Rectal smooth muscle tissue (tissue), 1 donor: Measurements from ENCODE around the gene FGF1.
A peak's percentile ranks its signal among the peaks of the same experiment; 100 is the strongest.

Experiments used
- H3K27ac ChIP-seq: one replicate; pipeline ENCODE4 v1.7.0; 2013; ENCODE audit warnings: low read depth, low read length, inconsistent platforms
- H3K27me3 ChIP-seq: one replicate; pipeline ENCODE4 v1.7.0; 2013; ENCODE audit warnings: low read length; ENCODE audit not compliant: control insufficient read depth, insufficient read depth
- H3K36me3 ChIP-seq: one replicate; pipeline ENCODE4 v1.7.0; 2013; ENCODE audit warnings: low read length; ENCODE audit not compliant: control insufficient read depth, insufficient read depth
- H3K4me1 ChIP-seq: one replicate; pipeline ENCODE4 v1.7.0; 2013; ENCODE audit warnings: low read length; ENCODE audit not compliant: control insufficient read depth, insufficient read depth
- H3K4me3 ChIP-seq: one replicate; pipeline ENCODE4 v1.7.0; 2013; ENCODE audit warnings: low read length
- H3K9ac ChIP-seq: one replicate; pipeline ENCODE4 v1.7.0; 2013; ENCODE audit warnings: low read length

Gene FGF1

DNA sequence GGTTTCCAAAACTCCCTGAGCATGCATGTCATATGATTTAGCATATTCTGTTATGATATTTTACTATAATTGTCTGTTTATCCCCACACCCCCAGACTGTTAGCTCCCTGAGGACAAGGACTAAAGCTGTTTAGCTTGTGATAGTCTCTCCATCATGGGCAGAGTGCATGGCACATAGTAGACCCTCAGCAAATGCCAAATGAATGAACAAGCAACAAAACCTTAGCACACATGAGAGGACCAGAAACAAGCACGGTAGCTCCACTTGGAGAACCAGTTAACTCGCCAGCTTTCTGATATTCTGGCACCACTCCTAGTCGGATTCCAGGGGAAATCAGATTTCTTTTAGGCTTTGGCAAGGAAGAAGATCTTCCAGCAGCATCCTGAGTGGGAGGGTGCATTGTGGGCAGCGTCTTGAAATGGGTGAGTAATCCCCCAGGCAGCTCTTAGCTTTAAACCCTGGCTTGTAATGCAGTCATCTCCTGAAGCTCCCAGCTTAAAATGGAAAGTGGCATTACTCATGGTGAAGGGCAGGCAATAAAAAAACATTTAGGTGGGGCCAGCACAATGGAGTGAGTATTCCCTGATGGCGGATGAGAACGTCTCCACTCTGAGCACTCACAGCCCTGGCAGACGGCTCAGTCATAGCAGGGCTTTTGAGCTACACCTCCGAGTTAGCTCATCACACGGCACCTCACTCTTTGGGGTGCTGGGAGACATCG, 41.1 kb downstream of the FGF1 start:
- Histone ChIP-seq H3K4me3 (no peak overlapping the region), H3K36me3 (no peaks in the 10 kb centered on the region), H3K9ac (no peak overlapping the region), H3K27me3 (no peaks in the 10 kb centered on the region), H3K27ac (peak overlapping the region; percentile 68), H3K4me1 (peaks cover 4% of the 10 kb centered on the region)

GRCh38 chr5:142644127-142644526, 41.8 kb downstream of the FGF1 start:
- Histone ChIP-seq H3K4me1 (peaks cover 4% of the 10 kb centered on the region), H3K9ac (no peak overlapping the region), H3K36me3 (no peaks in the 10 kb centered on the region), H3K27me3 (no peaks in the 10 kb centered on the region), H3K4me3 (no peak overlapping the region), H3K27ac (no peak overlapping the region)

DNA sequence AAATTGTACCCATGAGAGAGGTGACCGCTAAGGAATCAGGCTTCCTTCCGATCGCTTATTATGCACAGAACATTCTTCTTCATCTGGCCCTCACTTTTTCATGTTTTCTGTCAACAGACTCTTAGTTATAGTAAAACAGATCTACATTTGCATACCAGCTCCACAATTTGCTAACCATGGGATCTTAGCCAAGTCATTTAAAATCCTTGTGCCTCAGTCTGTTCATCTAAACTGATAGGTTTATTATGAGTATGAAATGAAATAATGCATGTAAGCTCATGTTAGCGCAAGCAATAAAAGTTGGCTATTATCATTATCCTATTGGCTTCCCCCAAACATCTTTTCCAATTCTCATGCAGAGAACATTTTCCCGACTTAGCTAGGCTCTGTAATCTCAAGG, 42.3 kb downstream of the FGF1 start:
- Histone ChIP-seq H3K9ac (no peak overlapping the region), H3K27ac (no peak overlapping the region), H3K27me3 (no peaks in the 10 kb centered on the region), H3K36me3 (no peaks in the 10 kb centered on the region), H3K4me1 (peaks cover 4% of the 10 kb centered on the region), H3K4me3 (no peak overlapping the region)

GRCh38 chr5:142642427-142642826, 43.5 kb downstream of the FGF1 start:
- no peak overlapping the region for H3K9ac ChIP-seq
- no peak overlapping the region for H3K4me3 ChIP-seq
- no peaks in the 10 kb centered on the region for H3K27me3 ChIP-seq
- no peaks in the 10 kb centered on the region for H3K36me3 ChIP-seq
- no peak overlapping the region for H3K27ac ChIP-seq
- H3K4me1 ChIP-seq = peaks cover 4% of the 10 kb centered on the region

DNA sequence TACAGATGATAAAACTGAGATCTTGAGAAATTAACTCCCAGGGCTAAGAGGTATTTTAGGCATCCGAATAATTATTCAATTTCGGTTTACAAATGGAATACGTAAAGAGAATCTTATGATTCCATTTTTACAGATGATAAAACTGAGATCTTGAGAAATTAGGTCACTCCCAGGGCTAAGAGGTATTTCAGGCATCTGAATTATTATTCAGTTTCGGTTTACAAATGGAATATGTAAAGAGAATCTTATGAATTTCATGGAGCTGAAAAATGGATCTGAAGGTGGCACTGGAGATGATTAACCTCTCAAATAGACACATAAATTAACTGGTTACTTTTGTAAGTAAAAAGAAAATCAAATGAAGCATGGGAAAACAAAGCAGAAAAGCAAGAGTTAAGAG, 44.2 kb downstream of the FGF1 start:
- H3K9ac ChIP-seq = no peak overlapping the region
- H3K36me3 ChIP-seq = no peaks in the 10 kb centered on the region
- no peak overlapping the region for H3K27ac ChIP-seq

GRCh38 chr5:142640316-142641005, 45.4 kb downstream of the FGF1 start:
- Histone ChIP-seq H3K4me3 (no peak overlapping the region), H3K27ac (no peak overlapping the region), H3K9ac (no peak overlapping the region), H3K27me3 (no peaks in the 10 kb centered on the region), H3K4me1 (peaks cover 4% of the 10 kb centered on the region), H3K36me3 (no peaks in the 10 kb centered on the region)

More for the DNA sequence above, 44.2 kb downstream of the FGF1 start:
- Histone ChIP-seq H3K27me3 (no peaks in the 10 kb centered on the region), H3K4me1 (peaks cover 4% of the 10 kb centered on the region), H3K4me3 (no peak overlapping the region)

GRCh38 chr5:142639455-142639854, 46.4 kb downstream of the FGF1 start:
- Histone ChIP-seq H3K36me3 (no peaks in the 10 kb centered on the region), H3K4me1 (peaks cover 2% of the 10 kb centered on the region), H3K9ac (no peak overlapping the region), H3K4me3 (no peak overlapping the region), H3K27me3 (no peaks in the 10 kb centered on the region), H3K27ac (no peak overlapping the region)

- Histone ChIP-seq H3K4me3 (no peak overlapping the region), H3K36me3 (no peaks in the 10 kb centered on the region), H3K4me1 (no peaks in the 10 kb centered on the region), H3K27ac (no peak overlapping the region), H3K9ac (no peak overlapping the region), H3K27me3 (no peaks in the 10 kb centered on the region)
These were observed 48.0 kb downstream of the FGF1 start for GRCh38 chr5:142637871-142638270.

DNA sequence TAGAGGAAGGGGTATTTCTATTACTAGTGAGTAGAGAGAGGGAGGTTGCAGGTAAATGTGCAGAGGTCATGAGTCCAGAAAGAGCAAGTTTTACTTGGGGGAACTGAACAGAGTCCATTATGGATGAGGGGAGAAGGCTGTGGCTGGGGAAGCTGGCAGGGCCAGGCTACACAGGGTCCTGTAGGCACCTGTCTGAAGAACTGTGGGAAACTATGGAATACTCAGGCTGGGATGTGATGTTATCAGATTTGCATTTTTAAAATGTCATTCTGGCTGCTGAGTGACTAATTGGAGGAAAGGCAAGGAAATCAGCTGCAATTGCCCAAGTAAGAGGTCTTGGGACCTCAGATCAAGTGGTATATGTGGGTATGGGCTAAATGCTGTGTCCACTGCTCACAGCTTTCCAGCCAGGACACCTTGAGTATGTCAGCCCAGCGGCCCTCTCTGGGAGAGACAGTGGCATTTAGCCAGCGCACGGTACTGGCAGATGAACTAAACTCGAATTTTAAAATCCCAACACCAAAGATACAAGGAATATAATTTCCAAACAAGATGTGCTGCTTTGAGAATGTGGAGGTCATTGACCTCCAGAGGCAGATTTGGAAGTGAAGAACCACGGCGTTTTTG, 49.1 kb downstream of the FGF1 start:
- no peak overlapping the region for H3K27ac ChIP-seq
- H3K27me3 ChIP-seq = no peaks in the 10 kb centered on the region
- H3K4me3 ChIP-seq = no peak overlapping the region
- no peaks in the 10 kb centered on the region for H3K4me1 ChIP-seq
- H3K36me3 ChIP-seq = no peaks in the 10 kb centered on the region
- no peak overlapping the region for H3K9ac ChIP-seq

GRCh38 chr5:142636093-142636492, 49.8 kb downstream of the FGF1 start:
- Histone ChIP-seq H3K4me1 (no peaks in the 10 kb centered on the region), H3K9ac (no peak overlapping the region), H3K27me3 (no peaks in the 10 kb centered on the region), H3K27ac (no peak overlapping the region), H3K36me3 (no peaks in the 10 kb centered on the region), H3K4me3 (no peak overlapping the region)

DNA sequence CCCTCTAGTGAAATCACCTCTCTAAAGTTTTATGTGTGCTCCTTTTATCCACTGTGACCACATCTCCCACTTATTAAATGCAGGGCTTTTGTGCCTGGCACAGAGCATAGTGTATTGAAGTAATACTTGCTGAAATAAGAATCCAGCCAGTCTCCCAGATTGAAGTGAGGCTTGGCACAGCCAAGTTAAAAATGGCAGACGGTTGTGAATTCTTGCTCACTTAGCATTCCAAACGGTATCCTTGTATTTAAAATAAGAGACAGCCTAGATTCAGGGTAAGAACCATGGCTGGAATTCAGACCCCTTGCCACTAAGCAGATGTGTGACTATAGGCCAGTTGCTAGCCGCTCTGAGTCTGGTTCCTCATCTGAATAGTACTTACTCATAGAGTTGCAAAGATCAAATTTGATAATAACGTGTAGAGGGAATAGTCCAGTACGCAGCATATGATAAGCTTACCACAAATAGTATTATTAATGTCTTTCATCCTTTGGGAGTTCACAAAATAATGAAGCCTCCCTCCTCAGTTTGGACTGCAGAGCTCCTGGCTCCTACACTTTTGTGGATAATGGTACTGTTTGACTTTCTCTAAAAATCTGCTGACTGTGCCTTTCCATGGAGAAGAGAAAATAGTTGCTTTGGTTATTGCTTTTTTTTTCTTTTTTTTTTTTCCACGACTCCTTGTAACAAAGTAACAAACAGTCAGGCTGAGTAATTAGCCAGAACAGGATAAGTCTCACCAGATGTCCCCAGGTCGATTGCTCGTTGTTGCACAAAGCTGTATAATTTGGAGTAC, 51.5 kb downstream of the FGF1 start:
- Histone ChIP-seq H3K4me1 (no peaks in the 10 kb centered on the region), H3K4me3 (no peak overlapping the region), H3K36me3 (no peaks in the 10 kb centered on the region), H3K27me3 (no peaks in the 10 kb centered on the region), H3K9ac (no peak overlapping the region), H3K27ac (no peak overlapping the region)

- no peaks in the 10 kb centered on the region for H3K36me3 ChIP-seq
These were observed 54.9 kb downstream of the FGF1 start for GRCh38 chr5:142630927-142631539.

More at GRCh38 chr5:142630927-142631539, 54.9 kb downstream of the FGF1 start:
- Histone ChIP-seq H3K4me1 (peaks cover 4% of the 10 kb centered on the region), H3K4me3 (no peak overlapping the region), H3K27me3 (no peaks in the 10 kb centered on the region), H3K9ac (no peak overlapping the region), H3K27ac (no peak overlapping the region)
